ENCODE results near the gene NLRP9.
A peak's percentile ranks its signal among the peaks of the same experiment; 100 is the strongest.

NLRP9 gene

GRCh38 chr19:55673465-55673864, 64.7 kb downstream of the NLRP9 start:
- DNase-seq (ENCODE audit: low read depth), result no peak

DNA sequence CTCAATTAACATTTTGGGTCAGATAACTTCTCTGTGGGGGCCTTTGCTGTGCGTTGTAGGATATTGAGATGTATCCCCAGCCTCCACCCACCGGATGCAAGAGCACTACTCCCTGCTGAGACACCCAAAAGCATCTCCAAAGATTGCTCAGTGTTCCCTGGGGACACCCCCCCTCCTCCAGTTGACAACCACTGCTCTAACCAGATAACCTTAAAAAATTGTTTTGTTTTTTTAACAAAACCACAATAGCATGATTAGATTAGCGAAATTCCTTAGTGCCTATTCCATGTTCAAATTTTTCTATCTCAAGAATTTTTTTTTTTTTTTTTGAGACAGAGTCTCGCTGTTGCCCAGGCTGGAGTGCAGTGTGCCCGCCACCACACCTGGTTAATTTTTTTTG, 65.8 kb downstream of the NLRP9 start:
- DNase-seq (ENCODE audit: low read depth), result peak; percentile 66

GRCh38 chr19:55671054-55671378, 67.2 kb downstream of the NLRP9 start:
- no peak for DNase-seq (ENCODE audit: low read depth)

- no peak for DNase-seq (ENCODE audit: low read depth)
Observed at GRCh38 chr19:55670280-55671053, 67.7 kb downstream of the NLRP9 start.

DNA sequence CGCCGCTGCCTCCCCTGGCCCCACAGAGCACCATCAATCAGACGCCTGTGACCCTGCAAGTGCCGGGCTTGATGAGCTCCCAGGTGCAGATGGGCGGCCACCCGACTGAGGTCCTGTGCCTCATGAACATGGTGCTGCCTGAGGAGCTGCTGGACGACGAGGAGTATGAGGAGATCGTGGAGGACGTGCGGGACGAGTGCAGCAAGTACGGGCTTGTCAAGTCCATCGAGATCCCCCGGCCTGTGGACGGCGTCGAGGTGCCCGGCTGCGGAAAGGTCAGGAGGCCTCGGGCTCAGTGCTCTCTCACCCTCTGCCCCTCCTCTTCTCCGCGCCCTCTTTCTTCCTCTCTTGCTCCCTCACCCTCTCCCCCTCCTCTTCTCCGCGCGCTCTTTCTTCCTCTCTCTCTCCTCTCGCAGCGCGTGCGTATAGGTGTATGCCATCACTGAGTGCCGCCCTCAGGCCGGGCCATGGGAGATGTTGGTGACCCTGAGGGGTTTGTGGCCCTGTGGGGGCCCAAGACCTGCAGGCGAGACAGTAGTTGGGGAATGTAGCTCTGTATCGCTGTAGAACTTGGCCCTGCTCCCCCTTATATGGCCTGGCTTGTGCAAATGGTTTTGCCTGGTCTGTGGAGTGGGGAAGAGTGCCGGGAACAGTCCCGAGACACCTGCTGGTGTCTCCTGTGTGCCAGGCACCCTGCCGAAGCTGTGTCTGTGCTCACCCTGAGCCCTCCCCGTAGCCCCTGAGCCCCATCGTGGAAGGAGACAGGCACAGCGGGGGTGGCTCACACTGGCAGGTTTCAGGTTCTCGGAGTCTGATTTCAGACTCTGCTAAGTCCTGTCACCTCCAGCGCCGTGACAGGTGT, 68.6 kb downstream of the NLRP9 start:
- DNase-seq (ENCODE audit: low read depth), result no peak

DNA sequence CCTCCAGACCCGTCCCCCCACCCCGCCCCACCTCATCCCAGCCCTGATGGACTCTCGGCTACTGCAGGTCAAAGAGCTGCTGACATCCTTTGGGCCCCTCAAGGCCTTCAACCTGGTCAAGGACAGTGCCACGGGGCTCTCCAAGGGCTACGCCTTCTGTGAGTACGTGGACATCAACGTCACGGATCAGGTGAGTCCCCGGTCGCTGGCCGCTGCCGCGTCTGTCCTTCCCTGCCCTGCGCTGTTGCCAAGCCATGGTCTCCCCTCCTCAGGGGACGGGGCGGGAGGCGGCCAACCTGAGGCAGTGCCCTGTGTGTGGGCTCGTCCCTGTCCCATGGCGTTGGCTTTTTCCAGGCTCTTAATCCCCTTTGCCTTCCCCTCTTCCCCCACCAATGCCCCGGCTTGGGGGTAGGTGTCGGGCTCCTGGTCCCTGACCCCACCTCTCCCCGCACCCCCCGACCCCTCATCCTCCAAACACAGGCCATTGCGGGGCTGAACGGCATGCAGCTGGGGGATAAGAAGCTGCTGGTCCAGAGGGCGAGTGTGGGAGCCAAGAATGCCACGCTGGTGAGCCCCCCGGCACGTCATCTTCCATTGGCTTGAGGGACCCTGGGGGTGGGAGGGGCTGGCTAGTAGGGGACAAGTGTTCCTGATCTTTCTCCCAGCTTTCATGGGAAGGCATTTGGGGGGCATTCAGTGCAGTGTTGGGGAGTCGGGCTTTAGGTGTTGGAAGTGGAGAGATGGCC, 69.4 kb downstream of the NLRP9 start:
- no peak for DNase-seq (ENCODE audit: low read depth)

- no peak for DNase-seq (ENCODE audit: low read depth)
Observed at GRCh38 chr19:55667958-55668357, 70.2 kb downstream of the NLRP9 start.

- no peak for DNase-seq (ENCODE audit: low read depth)
Observed at GRCh38 chr19:55667511-55667910, 70.7 kb downstream of the NLRP9 start.

DNA sequence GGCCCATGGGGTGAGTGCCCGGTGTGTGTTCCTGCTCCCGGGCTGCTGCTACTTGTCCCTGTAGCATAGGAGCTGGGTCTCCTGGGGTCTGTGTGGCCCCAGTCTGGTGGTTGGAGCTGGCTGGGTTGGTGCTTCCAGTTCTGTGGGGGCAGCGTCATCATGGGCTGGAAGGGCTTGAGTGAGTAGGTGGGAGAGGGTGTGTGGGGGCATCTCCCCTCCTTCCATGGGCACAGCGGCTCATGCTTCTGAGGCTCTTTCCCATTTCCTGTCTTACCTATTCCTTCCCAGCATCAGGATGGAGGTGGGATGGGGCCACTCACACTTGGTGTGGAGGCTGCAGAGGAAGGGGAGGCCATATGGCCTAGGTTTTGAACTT, 71.2 kb downstream of the NLRP9 start:
- DNase-seq (ENCODE audit: low read depth), result no peak

GRCh38 chr19:55666343-55667005, 71.7 kb downstream of the NLRP9 start:
- no peak for DNase-seq (ENCODE audit: low read depth)

GRCh38 chr19:55663846-55664536, 74.2 kb downstream of the NLRP9 start:
- no peak for DNase-seq (ENCODE audit: low read depth)

- DNase-seq (ENCODE audit: low read depth), result no peak
Observed at GRCh38 chr19:55661826-55662225, 76.4 kb downstream of the NLRP9 start.

- no peak for DNase-seq (ENCODE audit: low read depth)
Observed at GRCh38 chr19:55660991-55661390, 77.2 kb downstream of the NLRP9 start.

- DNase-seq (ENCODE audit: low read depth), result no peak
Observed at GRCh38 chr19:55660404-55660803, 77.8 kb downstream of the NLRP9 start.

- no peak for DNase-seq (ENCODE audit: low read depth)
Observed at GRCh38 chr19:55659822-55660221, 78.4 kb downstream of the NLRP9 start.

DNA sequence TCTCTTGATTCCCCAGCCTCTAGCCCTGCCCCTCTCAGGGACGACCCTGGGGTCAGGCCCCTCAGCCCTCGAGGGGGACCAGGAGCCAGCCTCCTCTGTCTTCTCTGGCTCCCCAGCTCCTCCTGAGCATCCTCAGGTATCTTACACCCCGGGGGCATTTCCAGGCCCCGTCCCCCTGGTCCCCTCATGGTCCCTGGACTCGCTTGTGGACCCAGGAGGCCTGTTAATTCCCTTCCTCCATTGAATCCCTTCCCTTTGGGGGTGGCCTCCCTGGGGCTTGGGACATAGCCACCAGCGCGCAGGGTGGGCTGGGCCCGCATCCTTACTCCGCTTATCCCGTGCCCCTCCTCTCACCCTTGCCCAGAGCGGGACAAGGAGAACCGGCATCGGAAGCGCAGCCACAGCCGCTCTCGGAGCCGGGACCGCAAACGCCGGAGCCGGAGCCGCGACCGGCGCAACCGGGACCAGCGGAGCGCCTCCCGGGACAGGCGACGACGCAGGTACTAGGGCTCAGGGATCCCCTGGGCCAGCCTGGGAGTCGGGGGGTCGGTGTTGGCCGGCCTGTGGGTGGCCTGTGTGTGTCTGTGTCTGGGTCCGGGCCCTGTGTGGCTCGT, 79.2 kb downstream of the NLRP9 start:
- no peak for DNase-seq (ENCODE audit: low read depth)

All from EH (cell line).